ENCODE measurements around the gene PDGFA. TPM values are rescaled to one million over a fixed set of nuclear protein-coding genes. Genes with fewer than 3 reads are reported as not detected.

PDGFA gene
- total and polyA plus RNA-seq, 5 donors from 2014 or later: 2.9 TPM; not detected in 4

DNA sequence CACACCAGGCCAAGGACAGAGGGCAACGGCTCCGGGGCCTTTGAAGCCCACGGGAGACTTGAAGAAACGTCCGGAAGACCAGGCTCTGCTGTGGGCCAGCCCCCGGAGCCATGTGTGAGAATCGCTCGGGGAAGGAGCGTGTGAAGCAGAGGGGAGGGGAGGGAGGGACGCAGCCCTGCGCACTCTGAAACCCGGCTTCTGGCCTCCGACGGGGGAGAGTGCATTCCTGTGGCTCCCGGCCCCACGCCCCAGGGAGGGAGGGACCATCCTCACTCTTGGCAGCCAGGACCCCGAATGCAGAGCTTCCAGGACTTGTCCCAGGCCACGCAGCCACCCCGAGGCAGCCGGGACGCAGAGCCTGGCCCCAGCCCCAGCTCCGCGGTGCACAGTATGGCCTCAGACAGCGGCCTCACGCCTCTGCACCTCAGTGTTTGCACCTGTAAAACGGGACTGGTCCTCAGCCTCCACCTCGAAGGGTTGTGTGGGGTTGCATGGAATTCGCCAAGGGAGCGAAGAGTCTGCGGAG, 67.4 kb downstream of the PDGFA start:
- H3K4me3 Mint-ChIP-seq: no peak overlapping the region
- no peaks in the 10 kb centered on the region for H3K4me1 ChIP-seq (ENCODE audit: control insufficient read depth, insufficient read depth, low read length, poor library complexity, severe bottlenecking)
- no peak for ATAC-seq (ENCODE audit: low read depth in 2 of 2)

DNA sequence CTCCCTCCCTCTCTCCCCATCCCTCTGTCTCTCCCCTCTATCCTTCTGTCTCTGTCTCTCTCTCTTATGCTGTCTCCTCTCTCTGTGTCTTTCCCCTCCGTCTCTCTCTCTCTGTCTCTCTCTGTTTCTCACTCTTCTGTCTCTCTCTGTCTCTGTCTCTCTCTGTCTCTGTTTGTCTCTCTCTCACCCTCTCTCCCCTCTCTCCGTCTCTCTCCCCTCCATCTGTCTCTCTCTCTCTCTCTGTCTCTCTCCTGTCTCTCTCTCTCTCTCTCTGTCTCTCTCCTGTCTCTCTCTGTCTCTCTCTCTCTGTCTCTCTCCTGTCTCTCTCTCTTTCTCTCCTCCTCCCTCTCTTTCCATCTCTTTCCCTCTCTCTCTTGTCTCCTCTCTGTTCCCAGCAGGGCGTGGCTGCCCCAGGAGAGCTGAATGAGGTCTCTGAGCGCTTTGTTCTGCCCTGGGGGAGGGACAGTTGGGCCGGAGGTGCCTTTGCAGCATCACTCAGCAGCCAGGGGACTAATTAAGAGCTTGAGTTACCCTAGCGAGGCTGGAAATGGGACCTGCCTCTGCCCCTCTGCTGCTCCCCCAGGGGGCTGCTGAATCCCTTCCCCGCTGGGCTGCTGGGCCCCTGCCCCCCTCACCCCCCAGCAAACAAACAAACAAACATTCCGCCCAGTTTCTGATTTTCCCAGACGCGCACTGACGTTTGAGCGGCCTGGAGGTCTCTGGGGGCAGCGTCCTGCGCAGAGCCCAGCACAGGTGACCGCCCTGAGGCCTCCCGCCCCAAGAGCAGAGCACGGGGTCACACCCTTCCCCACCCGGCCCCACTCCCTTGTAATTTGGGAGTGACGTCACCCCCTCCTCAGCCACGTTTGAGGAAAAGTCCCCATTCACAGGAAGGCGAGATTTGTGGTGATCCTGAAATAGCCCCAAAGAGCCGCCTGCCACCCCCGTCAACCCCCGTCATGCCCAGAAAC, 68.1 kb downstream of the PDGFA start:
- no peak overlapping the region for H3K27ac ChIP-seq (ENCODE audit: insufficient read depth, low read length, poor library complexity, severe bottlenecking)
- peak overlapping the region in 1 of 3 donors; percentile 44 for H3K27ac Mint-ChIP-seq
- H3K4me3 Mint-ChIP-seq: peak overlapping the region in 1 of 4 donors; percentile 68
- no peak for ATAC-seq (ENCODE audit: low read depth in 2 of 2)
- no peaks in the 10 kb centered on the region for H3K36me3 Mint-ChIP-seq
- no peaks in the 10 kb centered on the region for H3K36me3 ChIP-seq (ENCODE audit: control insufficient read depth, insufficient read depth, low read length)
- H3K27me3 ChIP-seq (ENCODE audit: control insufficient read depth, insufficient read depth, low read length): no peaks in the 10 kb centered on the region
- peaks cover 0 to 2% (median 0%) of the 10 kb centered on the region in 7 donors for H3K9me3 Mint-ChIP-seq
- no peaks in the 10 kb centered on the region for H3K4me1 ChIP-seq (ENCODE audit: control insufficient read depth, insufficient read depth, low read length, poor library complexity, severe bottlenecking)
- no peak overlapping the region for H3K4me3 ChIP-seq (ENCODE audit: low read depth, low read length)
- H3K9me3 ChIP-seq (ENCODE audit: control insufficient read depth in 2 of 2, low read length in 2 of 2): no peaks in the 10 kb centered on the region
- H3K27me3 Mint-ChIP-seq: peaks cover 15% of the 10 kb centered on the region
- no peak for DNase-seq
- H3K4me1 Mint-ChIP-seq: peaks cover 0 to 17% (median 2%) of the 10 kb centered on the region in 4 donors

More for the DNA sequence above, 67.4 kb downstream of the PDGFA start:
- Mint-ChIP-seq H3K9me3 (peaks cover 0 to 2% (median 0%) of the 10 kb centered on the region in 7 donors), H3K27me3 (peaks cover 15% of the 10 kb centered on the region), H3K4me1 (peaks cover 0 to 17% (median 2%) of the 10 kb centered on the region in 4 donors), H3K36me3 (no peaks in the 10 kb centered on the region), H3K27ac (no peak overlapping the region)
- no peaks in the 10 kb centered on the region for H3K36me3 ChIP-seq (ENCODE audit: control insufficient read depth, insufficient read depth, low read length)
- H3K27me3 ChIP-seq (ENCODE audit: control insufficient read depth, insufficient read depth, low read length): no peaks in the 10 kb centered on the region
- no peak overlapping the region for H3K27ac ChIP-seq (ENCODE audit: insufficient read depth, low read length, poor library complexity, severe bottlenecking)
- no peaks in the 10 kb centered on the region for H3K9me3 ChIP-seq (ENCODE audit: control insufficient read depth in 2 of 2, low read length in 2 of 2)
- DNase-seq: no peak
- H3K4me3 ChIP-seq (ENCODE audit: low read depth, low read length): no peak overlapping the region

DNA sequence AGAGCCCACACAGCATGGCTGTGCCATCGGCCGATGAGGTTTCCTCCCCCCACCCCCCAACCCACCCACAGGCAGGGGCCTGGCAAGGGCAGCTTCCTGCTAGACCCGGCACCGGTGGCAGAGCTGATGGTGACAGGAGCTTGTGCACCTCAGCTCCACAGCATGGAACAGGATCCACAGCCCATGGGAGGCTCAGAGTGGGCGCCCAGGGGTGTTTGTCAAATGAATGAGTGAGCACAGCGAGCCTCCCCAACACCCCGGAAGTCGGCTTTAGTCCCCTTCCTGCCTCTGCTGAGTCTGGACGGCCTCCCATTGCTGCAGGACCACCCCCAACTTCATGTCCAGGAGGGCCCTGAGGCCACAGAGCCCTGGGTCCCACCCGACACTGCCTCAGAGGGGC, 68.9 kb downstream of the PDGFA start:
- Histone ChIP-seq H3K9me3 (ENCODE audit: control insufficient read depth in 2 of 2, low read length in 2 of 2) (no peaks in the 10 kb centered on the region), H3K4me3 (ENCODE audit: low read depth, low read length) (no peak overlapping the region), H3K4me1 (ENCODE audit: control insufficient read depth, insufficient read depth, low read length, poor library complexity, severe bottlenecking) (no peaks in the 10 kb centered on the region), H3K27ac (ENCODE audit: insufficient read depth, low read length, poor library complexity, severe bottlenecking) (no peak overlapping the region), H3K36me3 (ENCODE audit: control insufficient read depth, insufficient read depth, low read length) (no peaks in the 10 kb centered on the region), H3K27me3 (ENCODE audit: control insufficient read depth, insufficient read depth, low read length) (no peaks in the 10 kb centered on the region)
- Mint-ChIP-seq H3K36me3 (no peaks in the 10 kb centered on the region), H3K4me3 (no peak overlapping the region), H3K27ac (no peak overlapping the region), H3K27me3 (peaks cover 15% of the 10 kb centered on the region), H3K9me3 (peaks cover 0 to 2% (median 0%) of the 10 kb centered on the region in 7 donors), H3K4me1 (peaks cover 0 to 17% (median 2%) of the 10 kb centered on the region in 4 donors)
- ATAC-seq (ENCODE audit: low read depth in 2 of 2) (peak in 1 of 2 donors; percentile 20), DNase-seq (peak in 1 of 3 donors; percentile 12)

DNA sequence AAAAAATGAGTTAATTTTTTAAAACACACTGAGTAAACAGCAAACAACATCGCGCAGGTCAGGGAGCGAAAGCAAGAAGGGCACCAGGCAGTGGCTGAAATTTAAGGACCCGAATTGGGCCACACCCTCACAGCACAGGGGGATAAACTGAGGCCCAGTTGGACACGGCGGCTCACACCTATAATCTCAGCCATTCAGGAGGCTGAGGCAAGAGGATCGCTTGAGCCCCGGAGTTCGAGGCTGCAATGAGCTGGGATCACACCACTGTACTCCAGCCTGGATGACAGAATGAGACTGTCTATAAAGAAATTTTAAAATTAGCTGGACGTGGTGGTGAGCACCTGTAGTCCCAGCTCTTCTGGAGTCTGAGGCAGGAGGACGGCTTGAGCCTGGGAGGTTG, 69.6 kb downstream of the PDGFA start:
- no peak overlapping the region for H3K4me3 Mint-ChIP-seq

DNA sequence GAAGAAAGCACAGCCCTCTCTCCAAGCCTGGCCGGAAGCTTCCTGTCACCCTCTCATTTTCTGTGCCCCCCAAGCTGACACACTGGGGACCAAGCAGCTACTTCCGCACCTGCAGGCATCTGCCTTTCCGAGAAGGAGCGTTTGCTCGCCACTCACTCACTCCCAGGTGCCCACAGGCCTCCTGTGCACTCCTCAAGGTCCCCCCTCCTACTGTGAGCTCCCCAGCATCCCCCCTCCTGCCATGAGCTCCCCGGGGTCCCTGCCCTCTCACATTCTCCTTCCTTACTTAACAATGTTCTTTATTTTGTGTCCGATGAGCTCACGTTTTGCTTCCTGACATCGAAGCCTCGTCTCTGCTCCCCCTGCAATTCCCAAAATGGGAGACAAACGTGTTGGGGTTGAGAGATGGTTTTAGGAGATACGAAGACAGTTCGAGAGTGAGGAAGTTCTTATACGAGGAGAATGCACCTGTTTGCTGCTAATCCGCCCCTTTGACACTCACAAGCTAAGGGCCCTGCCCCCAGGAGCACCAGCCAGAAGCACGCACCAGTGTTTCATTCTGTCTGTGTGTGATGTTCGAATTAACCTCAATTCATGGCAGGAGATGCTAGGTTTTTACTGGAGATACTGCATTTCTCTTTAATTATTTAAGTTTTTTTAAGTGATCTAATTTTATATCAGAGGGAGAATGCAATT, 70.2 kb downstream of the PDGFA start:
- Mint-ChIP-seq H3K27ac (peak overlapping the region in 2 of 3 donors; percentile 29 to 87), H3K36me3 (no peaks in the 10 kb centered on the region), H3K4me3 (no peak overlapping the region), H3K9me3 (peaks cover 0 to 2% (median 0%) of the 10 kb centered on the region in 7 donors), H3K27me3 (peaks cover 15% of the 10 kb centered on the region), H3K4me1 (peaks cover 0 to 17% (median 2%) of the 10 kb centered on the region in 4 donors)
- Histone ChIP-seq H3K27ac (ENCODE audit: insufficient read depth, low read length, poor library complexity, severe bottlenecking) (no peak overlapping the region), H3K36me3 (ENCODE audit: control insufficient read depth, insufficient read depth, low read length) (no peaks in the 10 kb centered on the region), H3K9me3 (ENCODE audit: control insufficient read depth in 2 of 2, low read length in 2 of 2) (no peaks in the 10 kb centered on the region), H3K4me3 (ENCODE audit: low read depth, low read length) (no peak overlapping the region), H3K27me3 (ENCODE audit: control insufficient read depth, insufficient read depth, low read length) (no peaks in the 10 kb centered on the region), H3K4me1 (ENCODE audit: control insufficient read depth, insufficient read depth, low read length, poor library complexity, severe bottlenecking) (no peaks in the 10 kb centered on the region)
- ATAC-seq (ENCODE audit: low read depth in 2 of 2): no peak
- DNase-seq: no peak

More for the DNA sequence above, 69.6 kb downstream of the PDGFA start:
- H3K27ac Mint-ChIP-seq: no peak overlapping the region
- peaks cover 0 to 17% (median 2%) of the 10 kb centered on the region in 4 donors for H3K4me1 Mint-ChIP-seq
- Histone ChIP-seq H3K36me3 (ENCODE audit: control insufficient read depth, insufficient read depth, low read length) (no peaks in the 10 kb centered on the region), H3K4me1 (ENCODE audit: control insufficient read depth, insufficient read depth, low read length, poor library complexity, severe bottlenecking) (no peaks in the 10 kb centered on the region), H3K9me3 (ENCODE audit: control insufficient read depth in 2 of 2, low read length in 2 of 2) (no peaks in the 10 kb centered on the region), H3K27ac (ENCODE audit: insufficient read depth, low read length, poor library complexity, severe bottlenecking) (no peak overlapping the region), H3K4me3 (ENCODE audit: low read depth, low read length) (no peak overlapping the region), H3K27me3 (ENCODE audit: control insufficient read depth, insufficient read depth, low read length) (no peaks in the 10 kb centered on the region)
- DNase-seq (no peak), ATAC-seq (ENCODE audit: low read depth in 2 of 2) (no peak)
- peaks cover 0 to 2% (median 0%) of the 10 kb centered on the region in 7 donors for H3K9me3 Mint-ChIP-seq
- peaks cover 15% of the 10 kb centered on the region for H3K27me3 Mint-ChIP-seq
- H3K36me3 Mint-ChIP-seq: no peaks in the 10 kb centered on the region

DNA sequence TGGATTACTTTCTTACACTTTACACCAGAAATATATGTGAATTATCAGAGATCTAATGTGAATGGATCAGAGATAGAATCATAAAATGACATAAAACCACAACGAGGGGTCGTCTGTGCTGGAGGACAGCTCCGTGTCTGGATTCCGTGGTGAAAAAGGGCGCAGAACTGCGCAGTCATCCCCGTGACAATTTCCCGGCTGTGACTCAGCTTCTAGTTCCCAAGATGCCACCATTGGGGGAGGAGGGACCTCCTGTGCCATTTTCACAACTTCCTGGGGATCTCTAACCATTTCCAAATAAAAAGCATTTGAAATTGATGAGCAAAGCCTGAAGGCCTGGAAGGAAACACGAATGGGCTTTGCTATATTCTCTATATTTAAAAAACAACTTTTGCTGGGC, 72.1 kb downstream of the PDGFA start:
- Histone ChIP-seq H3K27me3 (ENCODE audit: control insufficient read depth, insufficient read depth, low read length) (no peaks in the 10 kb centered on the region), H3K9me3 (ENCODE audit: control insufficient read depth in 2 of 2, low read length in 2 of 2) (no peaks in the 10 kb centered on the region), H3K4me1 (ENCODE audit: control insufficient read depth, insufficient read depth, low read length, poor library complexity, severe bottlenecking) (no peaks in the 10 kb centered on the region), H3K4me3 (ENCODE audit: low read depth, low read length) (no peak overlapping the region), H3K36me3 (ENCODE audit: control insufficient read depth, insufficient read depth, low read length) (no peaks in the 10 kb centered on the region), H3K27ac (ENCODE audit: insufficient read depth, low read length, poor library complexity, severe bottlenecking) (no peak overlapping the region)
- Mint-ChIP-seq H3K4me3 (no peak overlapping the region), H3K27ac (no peak overlapping the region), H3K9me3 (peaks cover 0 to 2% (median 0%) of the 10 kb centered on the region in 7 donors), H3K4me1 (peaks cover 0 to 16% (median 2%) of the 10 kb centered on the region in 4 donors), H3K27me3 (peaks cover 8% of the 10 kb centered on the region), H3K36me3 (no peaks in the 10 kb centered on the region)
- ATAC-seq (ENCODE audit: low read depth in 2 of 2) (no peak), DNase-seq (no peak)

All from CD4-positive, CD25-positive, alpha-beta regulatory T cell (primary cell).